Panc1 (cell line): ENCODE measurements around the gene CEP85L.

ENCODE experiments used
- REST ChIP-seq, 2 experiments: IDR thresholded peaks; 2 replicates each; pipeline ENCODE4 v1.6.1; 2011 to 2012; ENCODE audit warnings: low read depth in 2 of 2, control low read depth in 1 of 2, low read length in 1 of 2, mild to moderate bottlenecking in 1 of 2, moderate library complexity in 1 of 2; ENCODE audit not compliant: insufficient read depth in 1 of 2
- TF ChIP-seq, protein P1 (sequence below): fragments of 450-650 bp; IDR thresholded peaks from 2 replicates; pipeline ENCODE4 v1.5.1; 2017; ENCODE audit warnings: mild to moderate bottlenecking

- no peak for TF ChIP-seq REST (IDR thresholded peaks at IDR 0.05; ENCODE audit: insufficient read depth in 1 of 2, low read depth in 2 of 2, low read length in 1 of 2)
- TF ChIP-seq, protein P1, sequence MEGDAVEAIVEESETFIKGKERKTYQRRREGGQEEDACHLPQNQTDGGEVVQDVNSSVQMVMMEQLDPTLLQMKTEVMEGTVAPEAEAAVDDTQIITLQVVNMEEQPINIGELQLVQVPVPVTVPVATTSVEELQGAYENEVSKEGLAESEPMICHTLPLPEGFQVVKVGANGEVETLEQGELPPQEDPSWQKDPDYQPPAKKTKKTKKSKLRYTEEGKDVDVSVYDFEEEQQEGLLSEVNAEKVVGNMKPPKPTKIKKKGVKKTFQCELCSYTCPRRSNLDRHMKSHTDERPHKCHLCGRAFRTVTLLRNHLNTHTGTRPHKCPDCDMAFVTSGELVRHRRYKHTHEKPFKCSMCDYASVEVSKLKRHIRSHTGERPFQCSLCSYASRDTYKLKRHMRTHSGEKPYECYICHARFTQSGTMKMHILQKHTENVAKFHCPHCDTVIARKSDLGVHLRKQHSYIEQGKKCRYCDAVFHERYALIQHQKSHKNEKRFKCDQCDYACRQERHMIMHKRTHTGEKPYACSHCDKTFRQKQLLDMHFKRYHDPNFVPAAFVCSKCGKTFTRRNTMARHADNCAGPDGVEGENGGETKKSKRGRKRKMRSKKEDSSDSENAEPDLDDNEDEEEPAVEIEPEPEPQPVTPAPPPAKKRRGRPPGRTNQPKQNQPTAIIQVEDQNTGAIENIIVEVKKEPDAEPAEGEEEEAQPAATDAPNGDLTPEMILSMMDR, result no peak
Observed at GRCh38 chr6:118630067-118630466, 21.3 kb downstream of the CEP85L start.
